Nephron (organoid): Measurements from ENCODE around the gene GCN1.

Experiments
- H3K27ac Mint-ChIP-seq, 3 experiments: 2 replicates each; pipeline ENCODE4 v1.8.0; 2020; ENCODE audit warnings: mixed read lengths in 3 of 3, mild to moderate bottlenecking in 2 of 3, moderate library complexity in 1 of 3
- H3K27me3 Mint-ChIP-seq: 2 replicates; pipeline ENCODE4 v1.8.0; 2021; ENCODE audit warnings: low read depth, mild to moderate bottlenecking, moderate library complexity, mixed read lengths
- H3K36me3 Mint-ChIP-seq: 2 replicates; pipeline ENCODE4 v1.8.0; 2020; ENCODE audit warnings: low read depth, mixed read lengths
- H3K4me1 Mint-ChIP-seq: 2 replicates; pipeline ENCODE4 v1.8.0; 2020; ENCODE audit warnings: mixed read lengths
- H3K4me3 Mint-ChIP-seq, 3 experiments: 2 replicates each; pipeline ENCODE4 v1.8.0; 2020; ENCODE audit warnings: mild to moderate bottlenecking in 3 of 3, mixed read lengths in 3 of 3, moderate library complexity in 2 of 3
- H3K9me3 Mint-ChIP-seq: 2 replicates; pipeline ENCODE4 v1.8.0; 2020; ENCODE audit warnings: mixed read lengths
- CTCF ChIP-seq, 3 experiments: fragments of 200-600 bp; sonication (generic); IDR thresholded peaks; one replicate each; pipeline ENCODE4 v1.5.0; 2021; ENCODE audit warnings: antibody characterized with exemption in 3 of 3; ENCODE audit not compliant: unreplicated experiment in 3 of 3

Gene GCN1

GRCh38 chr12:120093592-120094355 lies 100.7 kb downstream of the GCN1 start:
- Mint-ChIP-seq H3K4me1 (peaks cover 52% of the 10 kb centered on the region), H3K9me3 (no peaks in the 10 kb centered on the region), H3K27ac (peak overlapping the region; percentile 41 to 82 (median 50)), H3K4me3 (peak overlapping the region in 1 of 3 experiments; percentile 50), H3K27me3 (peaks cover 5% of the 10 kb centered on the region), H3K36me3 (peaks cover 11% of the 10 kb centered on the region)
- no peak for TF ChIP-seq CTCF (IDR thresholded peaks at IDR 0.05; ENCODE audit: unreplicated experiment in 3 of 3)

GRCh38 chr12:120093336-120093591 lies 101.3 kb downstream of the GCN1 start:
- peaks cover 52% of the 10 kb centered on the region for H3K4me1 Mint-ChIP-seq
- no peaks in the 10 kb centered on the region for H3K9me3 Mint-ChIP-seq
- no peak overlapping the region for H3K4me3 Mint-ChIP-seq
- no peak for TF ChIP-seq CTCF (IDR thresholded peaks at IDR 0.05; ENCODE audit: unreplicated experiment in 3 of 3)
- peaks cover 6% of the 10 kb centered on the region for H3K27me3 Mint-ChIP-seq
- H3K27ac Mint-ChIP-seq = peak overlapping the region in 1 of 3 experiments; percentile 82
- H3K36me3 Mint-ChIP-seq = peaks cover 9% of the 10 kb centered on the region

GRCh38 chr12:120092551-120093335 lies 101.8 kb downstream of the GCN1 start:
- TF ChIP-seq CTCF (IDR thresholded peaks at IDR 0.05; ENCODE audit: unreplicated experiment in 3 of 3) = no peak
- Mint-ChIP-seq H3K9me3 (no peaks in the 10 kb centered on the region), H3K4me1 (peaks cover 52% of the 10 kb centered on the region), H3K27me3 (peaks cover 11% of the 10 kb centered on the region), H3K27ac (no peak overlapping the region), H3K36me3 (peaks cover 6% of the 10 kb centered on the region), H3K4me3 (no peak overlapping the region)

GRCh38 chr12:120091371-120092090 lies 103.0 kb downstream of the GCN1 start:
- Mint-ChIP-seq H3K27ac (peak overlapping the region; percentile 5 to 40 (median 22)), H3K4me3 (no peak overlapping the region), H3K9me3 (no peaks in the 10 kb centered on the region), H3K4me1 (peaks cover 64% of the 10 kb centered on the region), H3K27me3 (peaks cover 14% of the 10 kb centered on the region), H3K36me3 (peaks cover 6% of the 10 kb centered on the region)
- no peak for TF ChIP-seq CTCF (IDR thresholded peaks at IDR 0.05; ENCODE audit: unreplicated experiment in 3 of 3)

- Mint-ChIP-seq H3K4me1 (peaks cover 68% of the 10 kb centered on the region), H3K4me3 (no peak overlapping the region)
These were observed 103.8 kb downstream of the GCN1 start for GRCh38 chr12:120090626-120091295.

More at GRCh38 chr12:120090626-120091295, 103.8 kb downstream of the GCN1 start:
- no peak for TF ChIP-seq CTCF (IDR thresholded peaks at IDR 0.05; ENCODE audit: unreplicated experiment in 3 of 3)
- Mint-ChIP-seq H3K36me3 (peaks cover 6% of the 10 kb centered on the region), H3K27me3 (peaks cover 14% of the 10 kb centered on the region), H3K9me3 (no peaks in the 10 kb centered on the region), H3K27ac (peak overlapping the region; percentile 5 to 41 (median 40))
